Testis (tissue), 3 donors: ENCODE measurements around the gene APRT. TPM values are rescaled to one million over a fixed set of nuclear protein-coding genes. Genes with fewer than 3 reads are reported as not detected.

Experiments
- DNase-seq: peaks from one replicate; pipeline ENCODE4 v3.0.0-alpha.2; 2019
- H3K27ac ChIP-seq, 2 donors: fragments of 200-600 bp; sonication (generic); one replicate each; pipeline ENCODE4 v1.5.1; 2019
- H3K27me3 ChIP-seq: fragments of 200-600 bp; sonication (generic); one replicate; pipeline ENCODE4 v1.5.1; 2019
- H3K36me3 ChIP-seq: fragments of 200-600 bp; sonication (generic); one replicate; pipeline ENCODE4 v1.5.1; 2017; ENCODE audit warnings: low read depth; ENCODE audit errors: missing control alignments
- H3K4me1 ChIP-seq: fragments of 200-600 bp; sonication (generic); one replicate; pipeline ENCODE4 v1.5.1; 2019
- H3K4me3 ChIP-seq, 2 donors: fragments of 200-600 bp; sonication (generic); one replicate each; pipeline ENCODE4 v1.5.1; 2017 to 2019
- H3K9me3 ChIP-seq: fragments of 200-600 bp; sonication (generic); one replicate; pipeline ENCODE4 v1.5.1; 2017
- CTCF ChIP-seq, 3 experiments: fragments of 450-650 bp in 2 of 3; fragments of 200-600 bp in 1 of 3; sonication (generic) in 1 of 3; IDR thresholded peaks; one replicate each; pipeline ENCODE4 v1.5.1; 2016 to 2019; ENCODE audit warnings: antibody characterized with exemption in 3 of 3, mild to moderate bottlenecking in 2 of 3, moderate library complexity in 1 of 3
- POLR2A ChIP-seq: fragments of 450-650 bp; IDR thresholded peaks from one replicate; pipeline ENCODE4 v1.6.1; 2017; ENCODE audit warnings: antibody characterized with exemption, mild to moderate bottlenecking, moderate library complexity
- WGBS, 2 donors: methylation state at CpG; one replicate each; pipeline ENCODE4 v1.1.5; 2018; 5-methylcytosine and 5-hydroxymethylcytosine counted together
- intact Hi-C: fragments of 100-400 bp; cut with DNase I; formaldehyde crosslinking; loops from one replicate; pipeline ENCODE4 v1.15.1; 2023; ENCODE audit warnings: low total_unique reads
- polyA plus RNA-seq: library from polyadenylated mRNA; stranded (reverse); fragments of 350-450 nt; fragmentation: Illumina TruSeq; extraction: RNeasy Lipid Tissue Mini Kit (QIAGEN cat#74804); gene quantifications from one replicate; pipeline ENCODE4 v1.2.3, GENCODE V29; 2014; ENCODE audit warnings: low read depth, low replicate concordance; ENCODE audit not compliant: insufficient read depth
- total RNA-seq, 2 donors: library from RNA; depleted of rRNA; stranded (reverse); fragments of >200 nt; gene quantifications; one replicate each; pipeline ENCODE4 v1.2.3, GENCODE V29; 2016

Gene APRT
- total and polyA plus RNA-seq, 3 donors from 2014 or later = 62.1 to 86.0 (median 82.1) TPM

- H3K27me3 ChIP-seq = no peaks in the 10 kb centered on the region
- 88 to 92% methylated on average over 4 to 24 of the region's 24 CpGs for WGBS, 2 donors
- no peak for DNase-seq
- no peak for TF ChIP-seq POLR2A
- TF ChIP-seq CTCF (IDR thresholded peaks at IDR 0.05) = no peak
- no peaks in the 10 kb centered on the region for H3K9me3 ChIP-seq
- intact Hi-C loops = no loop called here
- H3K27ac ChIP-seq = no peak overlapping the region
- H3K4me3 ChIP-seq = no peak overlapping the region
- H3K36me3 ChIP-seq = no peaks in the 10 kb centered on the region
- no peaks in the 10 kb centered on the region for H3K4me1 ChIP-seq
These were observed 28.2 kb upstream of the APRT start for GRCh38 chr16:88839745-88840599.

DNA sequence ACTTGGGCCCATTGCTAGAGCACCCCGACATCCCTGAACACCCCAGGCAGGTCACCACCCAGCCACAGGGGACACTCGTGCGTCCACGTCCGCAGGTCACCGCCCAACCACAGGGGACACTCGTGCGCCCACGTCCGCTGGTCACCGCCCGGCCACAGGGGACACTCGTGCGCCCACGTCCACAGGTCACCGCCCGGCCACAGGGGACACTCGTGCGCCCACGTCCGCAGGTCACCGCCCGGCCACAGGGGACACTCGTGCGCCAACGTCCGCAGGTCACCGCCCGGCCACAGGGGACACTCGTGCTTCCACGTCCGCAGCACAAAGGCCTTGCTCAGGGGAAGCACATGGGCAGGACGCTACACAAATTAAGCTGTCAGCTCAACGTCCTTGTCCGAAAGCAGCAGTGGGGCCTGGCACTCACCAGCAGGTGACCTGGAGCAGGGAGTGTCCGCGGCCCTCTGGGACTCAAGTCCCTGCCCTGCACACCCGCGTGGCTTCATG, 27.4 kb upstream of the APRT start:
- 91 to 92% methylated on average over 34 to 35 of the region's 39 CpGs for WGBS, 2 donors
- Histone ChIP-seq H3K27ac (no peak overlapping the region), H3K9me3 (no peaks in the 10 kb centered on the region), H3K27me3 (no peaks in the 10 kb centered on the region), H3K4me3 (no peak overlapping the region), H3K4me1 (no peaks in the 10 kb centered on the region), H3K36me3 (no peaks in the 10 kb centered on the region)
- TF ChIP-seq CTCF (IDR thresholded peaks at IDR 0.05) (no peak), POLR2A (no peak)
- intact Hi-C loops = no loop called here
- no peak for DNase-seq

GRCh38 chr16:88838566-88838965, 26.8 kb upstream of the APRT start:
- Histone ChIP-seq H3K4me1 (no peaks in the 10 kb centered on the region), H3K36me3 (no peaks in the 10 kb centered on the region), H3K4me3 (no peak overlapping the region), H3K27me3 (no peaks in the 10 kb centered on the region), H3K9me3 (no peaks in the 10 kb centered on the region), H3K27ac (no peak overlapping the region)
- TF ChIP-seq CTCF (IDR thresholded peaks at IDR 0.05) (no peak), POLR2A (no peak)
- DNase-seq = no peak
- WGBS, 2 donors = 88 to 89% methylated on average over 19 of the region's 19 CpGs
- intact Hi-C loops = no loop called here

DNA sequence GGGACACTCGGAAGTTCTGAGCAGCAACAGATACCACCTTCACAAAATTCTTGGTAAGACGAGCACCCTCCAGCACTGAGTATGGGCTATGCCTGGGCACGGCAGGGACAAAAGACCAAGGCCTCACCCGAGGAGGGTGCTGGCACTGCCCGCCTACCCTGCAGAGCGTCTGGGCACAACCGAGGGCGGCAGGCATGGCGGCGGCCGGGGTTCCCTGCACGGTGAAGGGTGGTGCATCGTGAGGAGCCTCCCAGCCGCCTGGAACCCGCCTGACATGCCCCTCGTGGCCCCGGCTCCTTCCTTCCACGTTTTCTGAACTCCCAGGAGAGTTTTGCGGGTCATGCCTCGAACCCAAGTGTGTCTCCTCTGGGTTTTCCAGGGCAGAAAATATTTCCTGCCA, 26.1 kb upstream of the APRT start:
- no peak for TF ChIP-seq POLR2A
- TF ChIP-seq CTCF (IDR thresholded peaks at IDR 0.05) = no peak
- H3K36me3 ChIP-seq = no peaks in the 10 kb centered on the region
- H3K9me3 ChIP-seq = no peaks in the 10 kb centered on the region
- intact Hi-C loops = no loop called here
- WGBS, 2 donors = 94 to 95% methylated on average over 19 to 20 of the region's 20 CpGs
- H3K27ac ChIP-seq = no peak overlapping the region
- no peaks in the 10 kb centered on the region for H3K27me3 ChIP-seq
- no peak for DNase-seq
- no peak overlapping the region for H3K4me3 ChIP-seq
- H3K4me1 ChIP-seq = no peaks in the 10 kb centered on the region
